Astrocyte (in vitro differentiated cells and primary cell): ENCODE results near the gene LRRTM3. TPM values are rescaled to one million over a fixed set of nuclear protein-coding genes. Genes with fewer than 3 reads are reported as not detected.

Experiments used
- DNase-seq: peaks from one replicate; pipeline ENCODE4 v3.0.0-alpha.2; 2010; ENCODE audit warnings: low read depth
- FAIRE-seq: peaks from 2 replicates; lab custom pipeline; 2011; peaks lifted over from hg19 to GRCh38; lab: Jason Lieb, UNC
- H2AFZ ChIP-seq: 2 replicates; pipeline ENCODE4 v1.6.0; 2012; ENCODE audit warnings: low read depth, low read length, inconsistent platforms
- H3K27ac ChIP-seq: 2 replicates; pipeline ENCODE4 v1.5.1; 2011; ENCODE audit warnings: low read depth, low read length, inconsistent platforms
- H3K27me3 ChIP-seq: 2 replicates; pipeline ENCODE4 v1.6.0; 2011; ENCODE audit warnings: low read length, inconsistent platforms; ENCODE audit not compliant: insufficient read depth
- H3K36me3 ChIP-seq: 2 replicates; pipeline ENCODE4 v1.5.1; 2011; ENCODE audit warnings: low read length, inconsistent platforms; ENCODE audit not compliant: insufficient read depth
- H3K4me1 ChIP-seq: 2 replicates; pipeline ENCODE4 v1.5.1; 2011; ENCODE audit warnings: low read length, inconsistent platforms; ENCODE audit not compliant: insufficient read depth
- H3K4me2 ChIP-seq: 2 replicates; pipeline ENCODE4 v1.6.0; 2012; ENCODE audit warnings: low read length, inconsistent platforms
- H3K4me3 ChIP-seq: 2 replicates; pipeline ENCODE4 v1.5.1; 2011; ENCODE audit warnings: low read depth, mild to moderate bottlenecking, low read length, inconsistent platforms; ENCODE audit not compliant: insufficient read depth
- H3K79me2 ChIP-seq: 2 replicates; pipeline ENCODE4 v1.6.0; 2012; ENCODE audit warnings: mild to moderate bottlenecking, low read length, inconsistent platforms; ENCODE audit not compliant: insufficient read depth
- H3K9ac ChIP-seq: 2 replicates; pipeline ENCODE4 v1.6.0; 2012; ENCODE audit warnings: mild to moderate bottlenecking, low read length, inconsistent platforms
- H3K9me3 ChIP-seq: 2 replicates; pipeline ENCODE4 v1.5.1; 2012; ENCODE audit warnings: low read depth, mild to moderate bottlenecking, low read length, inconsistent platforms; ENCODE audit not compliant: insufficient read depth
- H4K20me1 ChIP-seq: 2 replicates; pipeline ENCODE4 v1.6.0; 2012; ENCODE audit warnings: low read length, inconsistent platforms; ENCODE audit not compliant: insufficient read depth
- H3K27ac Mint-ChIP-seq: one replicate; pipeline ENCODE4 v1.8.0; 2021; ENCODE audit warnings: mild to moderate bottlenecking, mixed read lengths; ENCODE audit not compliant: unreplicated experiment
- H3K27me3 Mint-ChIP-seq: one replicate; pipeline ENCODE4 v1.8.0; 2021; ENCODE audit warnings: low read depth, mixed read lengths; ENCODE audit not compliant: unreplicated experiment
- H3K36me3 Mint-ChIP-seq: one replicate; pipeline ENCODE4 v1.8.0; 2021; ENCODE audit warnings: low read depth, mixed read lengths; ENCODE audit not compliant: unreplicated experiment
- H3K4me1 Mint-ChIP-seq: one replicate; pipeline ENCODE4 v1.8.0; 2021; ENCODE audit warnings: low read depth, mixed read lengths; ENCODE audit not compliant: unreplicated experiment
- H3K4me3 Mint-ChIP-seq: one replicate; pipeline ENCODE4 v1.8.0; 2021; ENCODE audit warnings: mild to moderate bottlenecking, moderate library complexity, mixed read lengths; ENCODE audit not compliant: unreplicated experiment
- H3K9me3 Mint-ChIP-seq: one replicate; pipeline ENCODE4 v1.8.0; 2021; ENCODE audit warnings: mild to moderate bottlenecking, mixed read lengths; ENCODE audit not compliant: unreplicated experiment
- CTCF ChIP-seq: IDR thresholded peaks from 2 replicates; pipeline ENCODE4 v1.5.1; 2011; ENCODE audit warnings: low read depth, mild to moderate bottlenecking, inconsistent platforms, low read length, moderate library complexity; ENCODE audit not compliant: insufficient read depth
- EZH2 ChIP-seq: IDR thresholded peaks from 2 replicates; pipeline ENCODE4 v1.6.1; 2012; ENCODE audit warnings: mild to moderate bottlenecking, low read length, inconsistent platforms; ENCODE audit not compliant: insufficient read depth
- total RNA-seq: library from RNA; stranded (reverse); gene quantifications from 2 replicates; pipeline ENCODE4 v1.2.1, GENCODE V29; 2021

The LRRTM3 gene
- total RNA-seq, 1 donor from 2014 or later: 0.09 TPM

DNA sequence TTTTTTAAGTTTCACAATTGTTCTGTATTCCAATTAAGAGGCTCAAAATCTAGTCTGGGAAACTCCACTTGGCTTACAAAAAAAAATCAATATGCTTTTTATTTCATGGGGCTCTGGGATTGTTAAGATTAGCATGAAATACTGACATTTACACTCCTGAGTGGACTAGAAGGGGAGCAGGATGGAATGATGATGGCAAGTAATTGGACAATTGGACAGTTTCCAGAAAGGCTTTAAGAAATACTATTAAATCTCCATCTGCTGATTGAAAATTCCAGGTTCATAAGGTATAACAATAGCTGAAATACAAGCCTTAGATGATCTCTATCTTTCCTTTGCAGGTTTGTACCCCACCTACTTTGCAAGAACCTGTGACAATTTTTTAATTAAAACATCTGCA is 184.4 kb downstream of the LRRTM3 start:
- FAIRE-seq: no peak
- H3K9ac ChIP-seq: no peak overlapping the region
- Mint-ChIP-seq H3K27me3 (no peaks in the 10 kb centered on the region), H3K36me3 (no peaks in the 10 kb centered on the region), H3K4me1 (no peaks in the 10 kb centered on the region), H3K4me3 (no peak overlapping the region), H3K9me3 (no peaks in the 10 kb centered on the region), H3K27ac (no peak overlapping the region)
- H3K27me3 ChIP-seq: no peaks in the 10 kb centered on the region
- H3K36me3 ChIP-seq: no peaks in the 10 kb centered on the region
- DNase-seq: no peak
- no peaks in the 10 kb centered on the region for H3K79me2 ChIP-seq
- no peaks in the 10 kb centered on the region for H3K4me1 ChIP-seq
- no peak overlapping the region for H3K4me3 ChIP-seq
- TF ChIP-seq CTCF: no peak
- TF ChIP-seq EZH2: no peak
- H3K27ac ChIP-seq: no peak overlapping the region
- no peaks in the 10 kb centered on the region for H4K20me1 ChIP-seq
- no peak overlapping the region for H3K4me2 ChIP-seq
- no peaks in the 10 kb centered on the region for H3K9me3 ChIP-seq
- H2AFZ ChIP-seq: no peak overlapping the region

DNA sequence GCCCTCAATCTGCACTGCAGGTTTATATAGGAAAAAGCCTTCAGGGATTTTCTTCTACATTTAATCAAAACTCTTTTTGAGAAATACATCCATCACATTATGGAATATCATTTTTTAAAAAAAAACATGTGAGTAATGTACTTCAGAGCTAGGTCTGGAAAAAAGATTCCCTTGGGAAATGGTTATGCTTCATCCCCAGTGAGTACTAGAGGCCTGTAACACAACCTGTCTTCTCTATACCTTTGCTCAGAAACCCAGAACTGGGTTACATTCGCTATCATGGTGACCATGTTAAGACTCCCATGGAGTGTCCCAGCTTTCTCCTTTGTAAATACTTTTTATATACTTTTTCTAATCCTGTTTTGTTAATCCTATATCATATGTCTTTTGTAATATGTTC is 186.9 kb downstream of the LRRTM3 start:
- H3K4me2 ChIP-seq: no peak overlapping the region
- H3K79me2 ChIP-seq: no peaks in the 10 kb centered on the region
- Mint-ChIP-seq H3K9me3 (no peaks in the 10 kb centered on the region), H3K27me3 (no peaks in the 10 kb centered on the region), H3K4me3 (no peak overlapping the region), H3K4me1 (no peaks in the 10 kb centered on the region), H3K27ac (no peak overlapping the region), H3K36me3 (no peaks in the 10 kb centered on the region)
- no peaks in the 10 kb centered on the region for H3K36me3 ChIP-seq
- H3K9me3 ChIP-seq: no peaks in the 10 kb centered on the region
- no peaks in the 10 kb centered on the region for H3K4me1 ChIP-seq
- no peak overlapping the region for H2AFZ ChIP-seq
- no peaks in the 10 kb centered on the region for H3K27me3 ChIP-seq
- TF ChIP-seq EZH2 (no peak), CTCF (no peak)
- no peak for FAIRE-seq
- DNase-seq: no peak
- H3K4me3 ChIP-seq: no peak overlapping the region
- H3K27ac ChIP-seq: no peak overlapping the region
- H4K20me1 ChIP-seq: no peaks in the 10 kb centered on the region
- no peak overlapping the region for H3K9ac ChIP-seq

DNA sequence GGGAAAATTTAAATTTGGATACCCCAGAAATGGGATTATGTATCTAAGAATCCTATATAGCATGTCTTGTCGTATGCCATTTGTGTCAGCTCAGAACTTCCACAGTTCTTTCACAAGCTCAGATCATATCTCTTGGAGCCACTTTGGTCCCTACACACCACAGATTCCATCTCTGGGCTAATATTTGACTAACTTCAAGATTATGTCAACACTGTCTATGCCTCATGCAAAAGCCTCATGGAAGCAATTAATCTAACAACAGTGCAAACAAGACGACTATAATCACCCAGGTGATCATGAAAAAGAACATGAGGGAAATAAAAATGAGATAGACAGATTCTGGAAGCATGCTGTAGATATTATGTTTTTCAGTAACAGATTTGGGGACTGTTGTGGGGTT is 189.1 kb downstream of the LRRTM3 start:
- FAIRE-seq (no peak), DNase-seq (no peak)
- Histone ChIP-seq H3K79me2 (no peaks in the 10 kb centered on the region), H4K20me1 (no peaks in the 10 kb centered on the region), H3K27ac (no peak overlapping the region), H3K27me3 (no peaks in the 10 kb centered on the region), H3K9ac (no peak overlapping the region), H2AFZ (no peak overlapping the region), H3K9me3 (no peaks in the 10 kb centered on the region), H3K4me2 (no peak overlapping the region), H3K4me1 (no peaks in the 10 kb centered on the region), H3K36me3 (no peaks in the 10 kb centered on the region), H3K4me3 (no peak overlapping the region)
- H3K27me3 Mint-ChIP-seq: no peaks in the 10 kb centered on the region
- TF ChIP-seq EZH2 (no peak), CTCF (no peak)
- no peak overlapping the region for H3K4me3 Mint-ChIP-seq
- peaks cover 2% of the 10 kb centered on the region for H3K4me1 Mint-ChIP-seq
- H3K36me3 Mint-ChIP-seq: no peaks in the 10 kb centered on the region
- no peak overlapping the region for H3K27ac Mint-ChIP-seq
- H3K9me3 Mint-ChIP-seq: no peaks in the 10 kb centered on the region
